GM21619 (cell line): ENCODE measurements around the gene CNTF.

Experiments
- ATAC-seq: cut with Tn5 transposase; IDR thresholded peaks from one replicate; pipeline ENCODE4 v1.9.1; 2021; ENCODE audit not compliant: unreplicated experiment

CNTF gene

DNA sequence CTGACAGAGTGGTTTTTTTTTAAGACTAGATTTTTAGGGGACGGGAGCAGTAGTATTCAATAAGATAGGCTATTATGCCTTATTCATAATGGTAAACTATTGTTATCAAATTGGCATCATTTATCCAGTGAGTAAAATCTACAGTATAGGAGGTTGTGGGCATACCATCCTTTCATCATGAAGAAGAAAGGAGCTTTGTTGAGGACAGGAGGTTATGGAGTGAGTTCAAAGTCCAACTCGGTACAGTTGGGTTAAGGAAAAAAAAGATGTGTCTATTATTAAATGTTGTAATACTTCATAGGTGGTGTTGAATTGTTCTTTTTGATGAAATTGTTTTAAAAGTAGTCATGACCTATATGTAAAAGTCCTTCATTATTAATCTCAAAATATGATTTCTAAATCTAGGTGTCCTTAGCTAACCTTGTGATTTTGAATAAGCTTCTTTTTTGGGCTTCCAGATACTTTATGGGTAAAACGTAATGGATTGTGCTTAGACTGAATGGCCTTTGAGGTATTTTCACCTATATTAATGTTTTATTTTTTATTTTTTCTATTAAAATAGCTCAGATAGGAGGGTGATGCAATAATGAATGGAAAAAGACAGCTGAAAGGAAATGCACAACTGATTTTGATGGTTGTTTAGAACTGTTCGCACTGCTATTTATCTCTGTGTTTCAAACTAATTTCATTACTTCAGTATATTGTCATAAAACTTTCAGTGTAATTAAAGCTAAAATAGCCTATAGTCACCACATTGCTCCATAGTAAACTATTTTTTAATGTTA is 15.3 kb upstream of the CNTF start:
- no peak for ATAC-seq

DNA sequence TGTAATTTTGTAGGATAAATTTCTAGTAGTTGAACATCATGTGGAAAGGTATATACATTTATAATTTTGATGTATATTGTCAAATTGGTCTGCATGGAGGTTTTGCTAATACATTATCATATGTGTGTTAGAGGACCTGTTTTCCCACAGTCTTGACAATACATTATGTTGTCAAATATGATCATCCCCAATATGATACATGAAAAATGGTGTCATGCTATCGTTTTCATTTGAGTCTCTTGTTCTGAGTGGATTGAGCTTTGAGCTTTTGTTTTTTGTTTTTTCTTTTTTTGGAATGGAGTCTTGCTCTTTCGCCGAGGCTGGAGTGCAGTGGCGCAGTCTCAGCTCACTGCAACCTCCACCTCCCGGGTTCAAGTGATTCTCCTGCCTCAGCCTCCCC is 14.1 kb upstream of the CNTF start:
- no peak for ATAC-seq

DNA sequence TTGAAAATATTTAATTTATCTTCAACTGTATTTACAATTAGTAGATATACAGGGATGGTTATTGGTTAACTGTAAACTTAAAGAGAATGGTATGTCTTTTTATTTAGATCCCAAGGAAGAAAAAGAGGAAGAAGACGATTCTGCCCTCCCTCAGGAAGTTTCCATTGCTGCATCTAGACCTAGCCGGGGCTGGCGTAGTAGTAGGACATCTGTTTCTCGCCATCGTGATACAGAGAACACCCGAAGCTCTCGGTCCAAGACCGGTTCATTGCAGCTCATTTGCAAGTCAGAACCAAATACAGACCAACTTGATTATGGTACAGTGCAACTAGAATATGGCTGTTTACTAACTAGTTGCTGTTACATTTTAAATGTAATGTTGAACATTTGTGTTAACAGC is 12.7 kb upstream of the CNTF start:
- ATAC-seq = no peak

DNA sequence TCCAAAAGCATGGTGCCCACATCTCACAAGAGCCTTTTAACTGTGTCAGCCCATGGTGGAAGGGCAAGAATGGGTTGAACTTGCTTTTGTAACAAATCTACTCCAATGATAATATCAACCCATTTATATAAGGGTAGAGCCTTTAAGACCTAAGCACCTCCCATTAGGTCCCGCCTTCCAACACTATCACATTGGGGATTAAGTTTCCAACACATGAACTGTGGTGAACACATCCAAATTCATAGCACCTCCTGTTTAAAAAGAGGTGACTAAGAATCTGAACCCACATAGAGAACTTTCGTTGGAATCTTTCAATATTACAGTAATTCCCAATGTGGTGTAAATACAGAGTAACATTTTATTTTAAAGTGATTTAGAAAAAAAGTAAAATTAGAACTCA is 9.2 kb upstream of the CNTF start:
- no peak for ATAC-seq

DNA sequence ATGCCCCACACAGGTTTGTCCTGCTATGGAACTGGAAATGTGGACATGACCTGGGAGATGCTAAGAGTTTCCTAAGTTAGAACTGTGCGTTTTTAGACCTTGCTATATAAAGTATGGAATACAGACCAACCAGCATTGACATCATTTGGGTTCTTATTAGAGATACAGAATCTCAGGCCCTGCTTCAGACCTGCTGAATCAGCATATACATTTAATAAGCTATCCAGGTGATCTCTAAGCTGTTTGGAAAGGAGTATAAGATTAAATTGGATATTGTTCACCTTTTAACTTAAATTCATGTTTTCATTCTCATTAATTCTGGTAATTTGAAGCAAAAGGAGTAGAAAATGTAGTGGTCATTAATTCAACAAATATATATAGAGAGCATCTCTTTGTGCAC is 6.9 kb upstream of the CNTF start:
- ATAC-seq = no peak

DNA sequence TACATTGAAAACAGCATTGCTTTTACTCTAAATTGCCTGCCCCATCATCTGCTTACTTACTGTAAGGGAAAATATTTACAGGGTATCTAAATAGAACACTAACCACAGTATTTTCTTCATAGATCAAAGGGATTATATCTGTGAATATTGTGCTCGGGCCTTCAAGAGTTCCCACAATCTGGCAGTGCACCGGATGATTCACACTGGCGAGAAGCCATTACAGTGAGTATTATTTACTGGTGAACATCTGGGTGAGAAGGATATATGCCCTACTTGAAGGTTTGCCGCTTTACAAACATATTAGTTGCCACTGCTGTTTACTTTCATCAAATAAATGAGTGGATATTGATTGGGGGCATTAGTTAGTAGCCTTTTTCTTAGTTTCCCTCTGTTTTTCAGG is 5.9 kb upstream of the CNTF start:
- ATAC-seq = no peak

DNA sequence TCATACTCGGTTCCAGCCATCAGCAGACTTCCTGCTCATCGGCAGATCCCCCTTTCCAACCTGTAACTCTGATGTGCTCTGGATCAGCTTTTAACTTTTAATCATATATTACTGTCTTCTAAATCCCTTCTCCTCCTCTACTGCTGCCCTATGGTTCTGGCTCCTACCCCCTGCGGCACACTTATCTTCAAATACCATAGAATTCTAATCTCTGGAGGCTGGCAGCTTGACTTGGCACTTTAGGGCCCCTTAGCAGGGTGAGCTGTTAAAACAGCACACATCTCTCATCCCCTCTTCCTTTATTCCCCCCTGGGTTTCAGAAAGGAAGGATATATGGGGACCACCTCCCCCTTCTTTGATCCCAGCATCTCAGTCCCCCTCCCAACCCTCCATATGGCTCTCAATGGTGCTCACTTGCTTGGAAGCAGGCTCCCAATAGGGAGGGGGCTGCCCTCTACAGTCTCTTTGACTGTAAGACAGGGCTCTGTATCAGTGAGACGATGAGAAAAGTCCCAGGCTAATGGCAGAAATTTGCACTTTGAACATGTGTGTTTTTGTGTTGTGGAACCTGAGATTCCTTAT is 4.4 kb upstream of the CNTF start:
- ATAC-seq = no peak

DNA sequence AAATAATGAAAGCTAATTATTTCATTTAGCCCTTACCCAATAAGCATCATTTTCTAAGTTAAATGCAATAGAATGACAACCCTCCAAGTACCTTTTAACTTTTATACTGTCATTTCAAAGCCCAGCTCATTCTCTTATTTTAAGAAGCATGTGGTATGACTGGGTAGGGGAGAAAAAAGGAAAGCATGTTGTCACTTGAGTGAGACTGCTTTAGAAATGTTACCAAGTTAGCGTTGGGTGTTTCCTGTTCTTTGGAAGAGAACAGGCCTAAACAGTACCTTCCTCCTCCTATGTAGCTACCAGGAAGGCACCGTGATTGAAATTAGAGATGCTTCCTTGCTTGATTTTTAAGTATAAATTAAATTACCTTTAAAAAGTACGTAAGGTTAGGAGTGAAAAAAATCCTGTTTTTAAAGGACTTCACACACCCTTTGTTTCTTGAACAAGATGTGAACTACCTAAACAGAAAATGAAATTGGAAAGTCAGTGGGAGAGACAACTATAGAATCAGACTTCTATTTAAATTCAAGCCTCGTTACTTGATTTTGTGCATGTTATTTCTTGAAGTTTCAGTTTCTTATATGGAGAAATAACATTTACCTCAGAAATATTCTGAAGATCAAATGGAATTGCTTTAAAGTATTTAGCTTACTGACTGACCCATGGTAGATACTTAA is 741 bp upstream of the CNTF start:
- no peak for ATAC-seq

DNA sequence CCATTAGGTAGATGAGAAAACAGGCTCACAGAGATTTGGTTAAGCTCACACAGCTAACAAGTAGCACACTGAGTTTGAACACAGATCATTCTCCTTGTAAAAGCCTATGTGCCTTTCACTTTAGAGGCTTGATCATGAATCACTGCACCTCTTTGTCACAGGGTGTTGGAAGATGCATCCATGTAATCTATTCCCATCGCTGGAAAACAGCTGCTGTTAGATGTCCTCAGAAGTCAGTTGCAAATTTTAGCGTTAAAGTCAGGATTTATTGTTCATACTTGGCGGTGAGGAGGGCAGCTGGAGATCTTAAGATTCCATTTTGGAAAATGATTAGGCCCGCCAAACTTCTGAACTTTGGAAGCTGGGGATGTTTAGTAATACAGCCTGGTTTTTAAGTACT is 2.6 kb downstream of the CNTF start:
- no peak for ATAC-seq

DNA sequence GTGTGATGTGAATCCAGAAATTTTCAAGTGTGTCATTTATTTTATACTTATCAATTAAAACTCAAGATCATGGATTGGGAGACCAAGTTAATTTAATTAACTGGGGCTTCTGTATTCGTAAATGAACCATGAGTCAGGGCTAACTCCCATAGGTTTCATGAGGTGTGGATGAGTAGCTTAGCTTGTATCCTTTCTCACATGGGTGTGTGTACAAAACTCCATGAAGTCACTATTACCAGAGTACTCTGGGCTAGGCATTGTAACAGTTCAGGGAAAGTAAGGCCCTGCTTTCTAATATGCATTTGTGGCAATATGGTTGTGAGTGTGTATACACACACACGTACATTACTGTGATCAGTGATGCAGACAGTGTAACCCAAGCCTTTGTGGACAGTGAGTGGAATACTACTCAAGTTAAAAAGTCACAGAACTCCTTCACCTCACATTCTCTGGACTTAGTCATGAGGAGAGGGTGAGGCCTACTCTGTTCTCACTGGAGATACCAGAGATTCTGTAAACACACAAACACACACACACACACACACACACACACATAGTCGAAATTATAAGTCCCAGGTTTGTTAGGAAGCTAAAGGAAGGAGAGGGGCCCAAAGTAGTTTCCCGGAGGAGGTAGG is 3.5 kb downstream of the CNTF start:
- no peak for ATAC-seq

DNA sequence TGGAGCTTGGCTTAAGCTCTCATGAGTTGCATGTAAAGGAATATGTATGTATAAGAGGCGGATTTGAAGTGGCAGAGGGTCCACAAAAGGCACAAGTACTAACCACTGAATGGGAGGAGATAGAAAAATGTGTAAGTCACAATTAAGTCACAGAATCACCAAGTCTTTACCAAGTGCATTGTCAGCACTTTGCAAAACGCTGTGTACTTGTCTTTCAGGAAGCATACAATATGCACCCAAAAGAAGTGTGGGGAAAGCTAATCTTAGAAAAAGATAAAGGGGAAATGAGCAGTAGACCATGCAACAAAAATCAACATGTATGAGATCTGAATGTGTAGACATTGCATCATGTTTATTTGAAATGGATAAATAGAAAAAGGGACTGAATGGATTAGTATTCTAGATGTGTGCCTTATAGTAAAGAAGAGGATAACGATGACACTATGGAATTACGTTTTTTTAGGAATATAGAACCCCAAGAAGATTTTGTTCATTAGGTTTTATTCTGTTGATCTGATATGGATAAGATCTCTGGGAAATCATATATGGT is 4.5 kb downstream of the CNTF start:
- ATAC-seq = no peak

DNA sequence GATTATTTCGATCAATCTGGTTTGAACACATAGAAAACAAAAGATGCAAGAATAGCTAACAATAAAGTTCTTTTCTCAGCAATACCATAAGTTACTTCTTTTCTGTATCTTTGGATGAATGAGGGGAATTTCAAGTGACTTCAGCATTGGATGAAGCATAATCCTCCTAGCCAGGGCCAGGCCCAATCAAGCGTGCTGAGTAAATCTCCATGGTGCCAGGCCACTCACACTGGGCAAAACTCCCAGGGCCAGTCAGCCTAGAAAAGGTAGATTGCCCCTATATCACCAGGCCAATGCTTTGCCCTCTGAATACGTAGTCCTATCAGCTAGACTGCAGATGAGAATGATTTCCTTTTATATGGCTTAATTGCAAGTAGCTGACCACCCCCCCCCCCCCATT is 6.0 kb downstream of the CNTF start:
- ATAC-seq = no peak

DNA sequence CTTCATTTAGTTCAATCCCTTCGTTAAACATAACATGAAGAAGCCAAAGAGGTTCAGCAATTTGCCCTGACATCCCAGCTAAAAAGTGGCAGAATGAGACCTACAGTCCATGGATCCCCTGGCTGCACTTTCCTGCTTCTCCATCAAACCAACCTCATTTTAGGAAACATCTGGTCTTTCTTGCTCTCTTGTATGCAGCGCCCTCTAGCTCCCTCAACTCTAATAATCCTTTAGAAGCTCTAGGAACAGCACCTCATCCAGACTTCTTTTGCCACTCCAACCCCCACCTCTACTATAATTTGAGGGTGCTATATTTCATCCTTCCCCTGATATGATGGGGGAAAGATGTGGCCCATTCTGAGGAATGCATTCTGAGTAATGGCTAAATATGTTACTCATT is 7.4 kb downstream of the CNTF start:
- no peak for ATAC-seq

DNA sequence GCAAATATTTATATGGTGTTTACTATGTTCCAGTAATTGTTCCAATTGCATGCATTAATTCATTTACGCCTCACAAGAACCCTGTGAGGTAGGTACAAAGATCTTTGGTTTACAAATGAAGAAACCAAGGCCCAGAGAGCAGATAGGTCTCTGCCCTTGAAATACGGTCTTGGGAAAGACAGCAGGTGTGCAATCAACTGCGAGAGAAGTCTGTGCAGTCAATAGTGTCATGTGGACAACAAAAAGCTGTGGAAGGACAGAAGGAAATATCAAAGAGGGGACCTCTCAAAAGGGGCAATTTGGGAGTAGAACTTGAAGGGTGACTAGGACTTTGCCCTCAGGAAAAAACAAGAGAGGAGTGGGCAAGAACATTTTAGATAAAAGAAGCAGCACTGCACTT is 8.9 kb downstream of the CNTF start:
- ATAC-seq = no peak

DNA sequence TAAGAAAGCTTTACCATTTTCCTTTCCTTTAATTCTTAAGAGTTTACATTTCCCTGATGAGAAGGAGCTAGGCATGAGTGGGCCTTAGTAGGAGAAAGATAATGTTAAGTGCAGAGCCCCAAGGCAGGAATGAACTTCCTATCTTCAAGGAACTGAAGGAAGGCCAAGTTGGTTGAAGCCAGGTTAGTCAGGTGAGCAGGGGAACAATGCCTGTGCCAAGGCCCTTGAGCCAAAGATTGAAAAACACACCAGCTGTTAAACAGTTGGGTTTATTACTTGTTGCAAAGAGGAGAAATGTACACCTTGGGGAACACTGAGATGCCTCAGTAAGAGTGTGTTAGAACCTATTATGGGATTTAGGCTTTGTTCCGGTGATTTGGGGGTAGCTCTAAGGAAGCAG is 10.0 kb downstream of the CNTF start:
- ATAC-seq = no peak

DNA sequence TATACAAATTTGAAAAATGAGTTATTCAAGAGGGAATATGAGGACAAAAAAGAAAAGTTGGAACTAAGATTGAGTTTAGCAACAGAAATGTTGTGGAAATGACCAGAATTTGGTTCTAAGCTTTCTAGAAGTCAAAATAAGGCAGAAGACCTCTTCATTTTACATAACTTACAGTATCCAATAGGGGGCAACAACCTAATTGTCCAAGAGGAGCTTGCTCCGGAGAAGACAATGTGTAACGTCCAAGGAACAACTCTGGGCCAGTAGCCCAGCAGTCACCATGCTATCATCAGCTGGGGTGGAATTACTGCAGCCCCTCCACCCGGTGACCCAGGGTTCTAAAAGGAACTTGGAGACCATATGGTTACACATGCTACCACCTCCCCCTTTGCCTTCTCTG is 14.1 kb downstream of the CNTF start:
- no peak for ATAC-seq

DNA sequence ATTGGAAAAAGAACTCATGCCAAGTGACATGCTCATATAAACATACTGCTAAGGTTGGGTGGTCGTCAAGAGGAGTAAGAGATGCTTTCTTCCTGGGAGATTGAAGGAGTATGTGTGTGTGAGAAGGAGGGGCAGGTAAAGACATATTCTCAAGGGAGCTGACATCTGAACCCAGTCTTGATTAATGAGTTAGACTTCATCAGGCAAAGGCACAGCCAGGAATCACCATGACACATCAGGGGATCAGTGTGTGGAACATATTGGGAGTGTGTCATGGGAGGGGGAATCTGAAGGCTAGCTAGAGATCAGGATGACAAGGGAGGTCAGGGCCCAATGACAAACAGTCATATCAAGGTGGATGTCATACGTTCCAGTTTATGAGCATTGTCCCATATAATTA is 14.9 kb downstream of the CNTF start:
- no peak for ATAC-seq

DNA sequence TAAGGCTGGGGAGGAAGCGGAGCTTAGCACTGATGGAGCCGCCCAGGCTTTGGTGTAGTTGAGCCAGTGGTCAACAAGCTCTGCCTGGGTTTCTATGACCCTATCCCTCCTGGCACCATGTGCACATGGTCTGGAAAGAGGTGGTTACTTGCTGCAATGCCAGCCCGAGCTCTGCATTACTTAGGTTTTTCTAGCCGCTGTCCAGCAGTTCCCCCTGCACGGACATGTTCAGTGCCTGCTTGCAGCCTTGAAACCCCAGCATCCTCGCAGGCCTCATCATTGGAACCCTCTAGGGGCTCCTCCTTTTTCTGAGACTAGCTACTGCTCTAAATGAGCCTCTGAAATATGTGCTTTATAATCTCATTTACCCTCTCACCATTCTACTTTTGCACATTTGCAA is 16.6 kb downstream of the CNTF start:
- no peak for ATAC-seq

DNA sequence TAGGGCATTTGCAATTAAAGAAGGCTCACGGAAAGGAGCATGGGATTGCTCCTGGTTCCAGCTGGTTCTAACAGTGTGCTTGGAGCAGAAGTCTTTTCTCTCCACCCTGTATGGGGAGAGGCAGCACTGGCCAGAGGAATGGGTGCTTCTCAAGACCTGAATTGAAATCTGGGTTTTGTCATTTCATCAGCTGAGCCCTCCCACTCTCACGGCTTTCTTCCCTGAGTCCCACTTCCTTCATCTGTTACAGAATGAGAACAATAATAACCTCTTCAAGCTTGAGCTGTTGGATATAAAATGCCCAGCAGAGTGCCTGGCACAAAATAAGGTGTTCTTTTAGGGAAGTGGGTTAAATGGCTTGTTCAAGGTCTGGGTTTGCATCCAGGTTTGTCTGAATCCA is 17.2 kb downstream of the CNTF start:
- no peak for ATAC-seq

DNA sequence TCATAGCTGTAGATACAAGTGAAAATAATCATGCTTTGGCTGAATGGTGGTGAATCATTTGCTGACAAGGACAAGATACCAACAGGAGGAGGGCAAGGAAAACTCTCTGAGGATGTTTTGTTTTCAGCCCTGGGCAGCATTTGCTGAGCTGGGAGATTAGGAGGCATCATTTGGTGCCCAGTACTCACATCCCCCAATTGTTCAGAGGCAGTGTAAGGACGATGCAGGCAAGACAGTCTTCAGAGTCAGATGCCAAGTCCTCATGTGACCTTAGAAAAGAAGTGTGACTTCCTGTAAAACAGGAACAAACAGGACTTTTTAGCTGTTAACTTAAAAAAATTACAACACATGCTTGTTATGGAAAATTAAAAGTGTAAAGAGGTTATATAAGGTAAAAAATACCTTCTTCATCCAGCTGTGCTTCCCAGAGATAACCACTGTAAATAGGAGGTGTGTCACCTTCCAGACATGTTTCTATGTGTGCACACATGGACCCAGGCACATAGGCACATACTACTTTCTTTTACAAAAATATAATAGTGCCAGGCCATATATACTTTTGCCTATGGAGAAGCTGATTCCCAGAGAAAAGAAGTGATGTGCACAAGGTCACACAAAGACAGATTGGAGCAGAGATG is 18.0 kb downstream of the CNTF start:
- ATAC-seq = no peak

DNA sequence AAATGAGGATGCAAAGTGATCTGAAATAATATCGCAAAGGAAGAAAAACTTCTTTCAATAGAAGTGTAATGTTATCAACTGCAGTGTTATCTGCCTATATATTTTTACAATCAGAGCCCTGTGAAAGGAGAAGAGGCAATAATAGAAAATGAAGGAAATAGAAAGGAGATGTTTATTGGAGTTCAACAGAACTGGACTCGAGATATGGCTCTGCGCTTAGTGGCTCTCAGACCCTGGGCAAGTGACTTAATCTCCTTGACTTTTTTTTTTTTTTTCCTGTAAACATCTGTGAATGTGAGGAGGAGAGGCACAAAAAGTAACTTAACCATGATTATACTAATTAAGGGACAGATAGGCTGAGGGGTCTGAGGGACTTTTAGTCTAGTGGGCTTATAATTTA is 18.9 kb downstream of the CNTF start:
- no peak for ATAC-seq
